GM10266 (cell line): ENCODE data around the gene CADM1.

Experiments
- DNase-seq: peaks from one replicate; pipeline ENCODE4 v3.0.0; 2012; ENCODE audit errors: extremely low spot score
- TF ChIP-seq, protein P1 (sequence below): IDR thresholded peaks from 2 replicates; pipeline ENCODE4 v1.5.1; 2012; ENCODE audit warnings: mild to moderate bottlenecking, low read depth; ENCODE audit not compliant: control insufficient read depth, insufficient read depth; ENCODE audit errors: missing control alignments

The CADM1 gene

DNA sequence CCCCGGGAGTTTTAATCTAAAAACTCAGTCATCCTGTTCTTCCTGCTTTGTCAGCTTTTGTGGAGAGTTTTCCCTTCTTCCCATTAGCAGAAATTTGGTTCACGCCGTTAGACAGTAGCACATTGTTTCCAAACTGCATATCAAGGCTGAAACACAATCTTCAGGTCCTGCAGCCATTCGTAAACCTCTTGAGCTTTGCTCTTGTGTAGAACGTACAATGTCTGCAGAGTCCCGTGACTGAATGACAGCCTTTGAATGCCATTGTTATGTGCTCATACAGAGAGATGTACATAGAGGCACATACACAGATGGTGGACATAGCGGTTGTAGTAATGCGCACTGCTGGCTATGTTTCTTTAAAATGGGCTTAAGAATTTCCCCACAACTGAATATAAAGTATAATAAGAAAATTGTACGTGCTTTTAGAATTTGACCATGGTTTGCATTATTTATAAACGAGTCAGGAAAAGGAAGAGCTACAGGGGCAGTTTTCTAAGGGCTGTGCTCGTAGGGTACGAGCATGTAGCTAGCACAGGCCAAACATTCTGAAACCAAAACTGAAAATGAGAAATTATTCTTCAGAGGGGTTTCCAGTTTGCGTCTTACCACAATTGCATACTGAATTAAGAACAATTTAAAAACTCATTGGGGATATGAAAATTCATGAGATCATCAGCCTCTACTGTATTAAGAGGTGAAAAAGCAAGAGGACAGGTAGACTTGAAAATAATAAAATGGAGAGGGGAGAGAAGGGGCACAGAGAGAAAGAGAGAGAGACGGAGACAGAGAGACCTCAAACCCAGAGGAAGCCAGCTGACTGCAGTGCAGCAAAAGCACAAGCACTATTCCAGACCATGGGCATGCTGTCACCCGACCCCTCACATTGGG, 310.1 kb downstream of the CADM1 start:
- TF ChIP-seq, protein P1, sequence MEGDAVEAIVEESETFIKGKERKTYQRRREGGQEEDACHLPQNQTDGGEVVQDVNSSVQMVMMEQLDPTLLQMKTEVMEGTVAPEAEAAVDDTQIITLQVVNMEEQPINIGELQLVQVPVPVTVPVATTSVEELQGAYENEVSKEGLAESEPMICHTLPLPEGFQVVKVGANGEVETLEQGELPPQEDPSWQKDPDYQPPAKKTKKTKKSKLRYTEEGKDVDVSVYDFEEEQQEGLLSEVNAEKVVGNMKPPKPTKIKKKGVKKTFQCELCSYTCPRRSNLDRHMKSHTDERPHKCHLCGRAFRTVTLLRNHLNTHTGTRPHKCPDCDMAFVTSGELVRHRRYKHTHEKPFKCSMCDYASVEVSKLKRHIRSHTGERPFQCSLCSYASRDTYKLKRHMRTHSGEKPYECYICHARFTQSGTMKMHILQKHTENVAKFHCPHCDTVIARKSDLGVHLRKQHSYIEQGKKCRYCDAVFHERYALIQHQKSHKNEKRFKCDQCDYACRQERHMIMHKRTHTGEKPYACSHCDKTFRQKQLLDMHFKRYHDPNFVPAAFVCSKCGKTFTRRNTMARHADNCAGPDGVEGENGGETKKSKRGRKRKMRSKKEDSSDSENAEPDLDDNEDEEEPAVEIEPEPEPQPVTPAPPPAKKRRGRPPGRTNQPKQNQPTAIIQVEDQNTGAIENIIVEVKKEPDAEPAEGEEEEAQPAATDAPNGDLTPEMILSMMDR: no peak
- DNase-seq: peak; percentile 42

DNA sequence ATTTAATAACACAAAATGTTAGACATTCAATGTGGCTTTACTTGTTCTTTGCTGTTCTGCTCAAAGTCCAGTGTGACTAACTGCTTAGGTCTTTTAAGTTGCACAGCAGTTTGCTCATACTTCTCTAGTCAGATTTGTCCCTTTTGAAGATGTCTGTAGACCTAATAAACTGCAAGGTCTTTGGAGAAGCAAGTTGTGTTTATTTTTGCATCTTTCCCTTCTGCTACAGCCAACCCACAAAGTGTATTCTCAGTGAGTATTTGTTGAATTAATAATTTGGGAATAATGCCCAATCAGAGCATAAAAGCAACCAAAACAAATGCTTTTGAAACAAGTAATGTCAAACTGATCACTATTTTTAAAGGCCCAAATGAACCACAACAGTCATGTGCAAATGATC, 312.5 kb downstream of the CADM1 start:
- DNase-seq: no peak

GRCh38 chr11:115190196-115190595, 314.0 kb downstream of the CADM1 start:
- TF ChIP-seq, protein P1: no peak
- no peak for DNase-seq

More for the DNA sequence above, 312.5 kb downstream of the CADM1 start:
- TF ChIP-seq, protein P1: no peak

DNA sequence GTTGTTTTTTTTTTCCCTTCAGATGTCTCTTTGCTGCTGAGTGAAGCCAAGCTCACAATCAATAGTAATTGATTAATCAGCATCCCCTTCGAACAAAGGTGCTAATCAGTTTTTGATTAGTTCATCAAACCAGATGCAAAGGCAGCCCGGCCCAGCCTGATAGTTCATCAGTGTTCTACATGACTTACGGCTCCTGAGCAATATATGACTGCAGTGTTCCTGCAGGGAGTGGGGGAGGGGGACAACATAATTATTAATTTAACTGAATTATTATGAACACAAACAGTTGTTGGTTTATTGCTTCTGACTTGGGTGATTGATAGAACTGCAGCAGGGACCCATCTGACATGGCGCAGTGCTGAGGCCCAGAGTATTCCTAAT, 315.3 kb downstream of the CADM1 start:
- no peak for DNase-seq
- TF ChIP-seq, protein P1: no peak

DNA sequence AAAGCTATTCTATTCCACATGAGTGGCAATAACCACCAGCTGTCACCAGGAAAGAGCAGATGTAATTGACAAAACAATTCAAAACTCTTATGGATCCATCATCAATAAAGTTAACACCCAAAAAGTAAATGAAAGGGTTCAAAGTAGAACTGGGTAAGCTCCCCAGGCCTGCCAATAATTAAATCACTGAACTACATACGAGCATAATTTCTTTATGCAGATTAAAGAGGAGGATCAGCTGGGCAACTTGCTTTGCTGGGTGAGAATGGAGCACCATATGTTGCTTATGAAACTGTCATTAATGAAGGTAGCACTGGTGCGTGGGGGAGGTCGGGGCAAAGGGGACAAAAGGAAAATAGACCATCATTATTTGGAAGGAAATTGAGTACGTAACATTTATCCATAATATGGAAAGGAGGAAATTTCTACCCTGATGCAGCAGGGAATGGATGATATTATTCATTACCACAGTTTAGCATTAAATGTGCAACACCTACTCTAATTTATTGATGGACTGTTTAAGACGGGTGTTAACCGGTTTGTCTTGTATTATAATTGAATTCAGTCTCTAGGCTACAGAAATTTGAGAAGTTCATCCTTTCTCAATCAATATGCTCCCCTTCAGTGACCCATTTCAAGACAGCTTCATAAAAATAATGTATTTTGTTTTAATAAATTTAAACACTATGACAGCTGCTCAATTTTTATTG, 315.9 kb downstream of the CADM1 start:
- DNase-seq: no peak
- TF ChIP-seq, protein P1: no peak

- DNase-seq: no peak
- TF ChIP-seq, protein P1: no peak
Observed at GRCh38 chr11:115185931-115186330, 318.3 kb downstream of the CADM1 start.

- TF ChIP-seq, protein P1: no peak
Observed at GRCh38 chr11:115185507-115185906, 318.7 kb downstream of the CADM1 start.

More at GRCh38 chr11:115185507-115185906, 318.7 kb downstream of the CADM1 start:
- DNase-seq: no peak
